Measurements from ENCODE around the gene EIF4H. TPM values are rescaled to one million over a fixed set of nuclear protein-coding genes. Genes with fewer than 3 reads are reported as not detected.
"Not testable (repeated sequence)": the region's sequence is repeated elsewhere in the genome, so short reads cannot be mapped to it uniquely, and the experiment has no call there.

EIF4H gene
- total and polyA plus RNA-seq, 2 experiments from 2014 or later: 228 to 305 TPM

- no peak overlapping the region for H3K4me3 ChIP-seq
- H3K4me1 ChIP-seq (ENCODE audit: insufficient read depth): no peaks in the 10 kb centered on the region
- H3K9me2 ChIP-seq (ENCODE audit: insufficient read depth): no peaks in the 10 kb centered on the region
- no peak for DNase-seq
- H2AFZ ChIP-seq: no peak overlapping the region
- no peaks in the 10 kb centered on the region for H3K9me3 ChIP-seq (ENCODE audit: low read depth)
- in situ Hi-C loops (cut with MboI): no loop called here
- no peaks in the 10 kb centered on the region for H4K20me1 ChIP-seq (ENCODE audit: insufficient read depth)
- H3K4me2 ChIP-seq (ENCODE audit: unreplicated experiment): no peak overlapping the region
- no peak overlapping the region for H3K27ac ChIP-seq
- H3K27me3 ChIP-seq (replicated peaks; ENCODE audit: insufficient read depth): no peaks in the 10 kb centered on the region
- peaks cover 38% of the 10 kb centered on the region for H3K36me3 ChIP-seq (ENCODE audit: low read depth)
- H3F3A ChIP-seq (ENCODE audit: insufficient read depth): peaks cover 13% of the 10 kb centered on the region
- TF ChIP-seq EZH2 (IDR thresholded peaks at IDR 0.05; ENCODE audit: insufficient read depth, poor library complexity, severe bottlenecking) (no peak), EZH2phosphoT487 (IDR thresholded peaks at IDR 0.05; ENCODE audit: insufficient read depth, low read depth) (no peak)
- H3K9ac ChIP-seq: no peak overlapping the region
- 98 to 99% methylated on average over 9 of the region's 9 CpGs for WGBS, 2 experiments (ENCODE audit: low coverage in 1 of 2, low lambda C conversion rate in 2 of 2, missing lambda C conversion rate in 2 of 2)
- peaks cover 32% of the 10 kb centered on the region for H3K79me2 ChIP-seq (ENCODE audit: insufficient read depth)
Observed at GRCh38 chr7:74197449-74198124, 23.4 kb downstream of the EIF4H start.

GRCh38 chr7:74199551-74200355, 25.6 kb downstream of the EIF4H start:
- no peak for DNase-seq
- no peaks in the 10 kb centered on the region for H4K20me1 ChIP-seq (ENCODE audit: insufficient read depth)
- H3K27me3 ChIP-seq (replicated peaks; ENCODE audit: insufficient read depth): no peaks in the 10 kb centered on the region
- peaks cover 13% of the 10 kb centered on the region for H3F3A ChIP-seq (ENCODE audit: insufficient read depth)
- H3K36me3 ChIP-seq (ENCODE audit: low read depth): peaks cover 19% of the 10 kb centered on the region
- H3K4me2 ChIP-seq (ENCODE audit: unreplicated experiment): no peak overlapping the region
- H3K9ac ChIP-seq: no peak overlapping the region
- TF ChIP-seq EZH2 (IDR thresholded peaks at IDR 0.05; ENCODE audit: insufficient read depth, poor library complexity, severe bottlenecking) (no peak), EZH2phosphoT487 (IDR thresholded peaks at IDR 0.05; ENCODE audit: insufficient read depth, low read depth) (no peak)
- no peak overlapping the region for H3K27ac ChIP-seq
- H2AFZ ChIP-seq: no peak overlapping the region
- no peaks in the 10 kb centered on the region; the same call in 1 of the 2 replicates for H3K4me1 ChIP-seq (ENCODE audit: insufficient read depth)
- H3K4me3 ChIP-seq: no peak overlapping the region
- H3K79me2 ChIP-seq (ENCODE audit: insufficient read depth): peaks cover 11% of the 10 kb centered on the region
- 89 to 90% methylated on average over 19 of the region's 19 CpGs for WGBS, 2 experiments (ENCODE audit: low coverage in 1 of 2, low lambda C conversion rate in 2 of 2, missing lambda C conversion rate in 2 of 2)
- in situ Hi-C loops (cut with MboI): no loop called here
- no peaks in the 10 kb centered on the region for H3K9me2 ChIP-seq (ENCODE audit: insufficient read depth)
- H3K9me3 ChIP-seq (ENCODE audit: low read depth): no peaks in the 10 kb centered on the region

- peaks cover 7% of the 10 kb centered on the region for H3F3A ChIP-seq (ENCODE audit: insufficient read depth)
- TF ChIP-seq EZH2phosphoT487 (IDR thresholded peaks at IDR 0.05; ENCODE audit: insufficient read depth, low read depth) (no peak), EZH2 (IDR thresholded peaks at IDR 0.05; ENCODE audit: insufficient read depth, poor library complexity, severe bottlenecking) (no peak)
- no peak overlapping the region for H3K27ac ChIP-seq
- H3K36me3 ChIP-seq (ENCODE audit: low read depth): 0 out of 2 replicates have a peak, but pooled peaks cover 7% of the 10 kb centered on the region
- H3K9me2 ChIP-seq (ENCODE audit: insufficient read depth): no peaks in the 10 kb centered on the region
- no peaks in the 10 kb centered on the region for H3K27me3 ChIP-seq (replicated peaks; ENCODE audit: insufficient read depth)
- H2AFZ ChIP-seq: no peak overlapping the region
- 15 to 20% methylated on average over 12 of the region's 12 CpGs for WGBS, 2 experiments (ENCODE audit: low coverage in 1 of 2, low lambda C conversion rate in 2 of 2, missing lambda C conversion rate in 2 of 2)
- no peak overlapping the region for H3K4me2 ChIP-seq (ENCODE audit: unreplicated experiment)
- no peaks in the 10 kb centered on the region for H3K79me2 ChIP-seq (ENCODE audit: insufficient read depth)
- peak; percentile 82 for DNase-seq
- no peak overlapping the region for H3K9ac ChIP-seq
- in situ Hi-C loops (cut with MboI): no loop called here
- H3K4me1 ChIP-seq (ENCODE audit: insufficient read depth): no peaks in the 10 kb centered on the region; the same call in 1 of the 2 replicates
- no peak overlapping the region for H3K4me3 ChIP-seq
- H3K9me3 ChIP-seq (ENCODE audit: low read depth): no peaks in the 10 kb centered on the region
- H4K20me1 ChIP-seq (ENCODE audit: insufficient read depth): no peaks in the 10 kb centered on the region
Observed at GRCh38 chr7:74202841-74203556, 28.8 kb downstream of the EIF4H start.

GRCh38 chr7:74203956-74204618, 29.9 kb downstream of the EIF4H start:
- H3K9me2 ChIP-seq (ENCODE audit: insufficient read depth): no peaks in the 10 kb centered on the region
- H3K9me3 ChIP-seq (ENCODE audit: low read depth): no peaks in the 10 kb centered on the region
- no peaks in the 10 kb centered on the region for H4K20me1 ChIP-seq (ENCODE audit: insufficient read depth)
- no peaks in the 10 kb centered on the region for H3K79me2 ChIP-seq (ENCODE audit: insufficient read depth)
- H3K9ac ChIP-seq: no peak overlapping the region
- H3K4me1 ChIP-seq (ENCODE audit: insufficient read depth): no peaks in the 10 kb centered on the region; the same call in 1 of the 2 replicates
- H3F3A ChIP-seq (ENCODE audit: insufficient read depth): peaks cover 7% of the 10 kb centered on the region
- H3K4me2 ChIP-seq (ENCODE audit: unreplicated experiment): no peak overlapping the region
- H3K27me3 ChIP-seq (replicated peaks; ENCODE audit: insufficient read depth): no peaks in the 10 kb centered on the region
- no peak for TF ChIP-seq EZH2 (IDR thresholded peaks at IDR 0.05; ENCODE audit: insufficient read depth, poor library complexity, severe bottlenecking)
- DNase-seq: no peak
- no peak overlapping the region for H2AFZ ChIP-seq
- no peak overlapping the region for H3K4me3 ChIP-seq
- in situ Hi-C loops (cut with MboI): no loop called here
- H3K36me3 ChIP-seq (ENCODE audit: low read depth): no peaks in the 10 kb centered on the region
- WGBS, 2 experiments (ENCODE audit: low coverage in 1 of 2, low lambda C conversion rate in 2 of 2, missing lambda C conversion rate in 2 of 2): 89 to 100% methylated on average over 1 of the region's 1 CpG
- no peak overlapping the region for H3K27ac ChIP-seq

- H3K4me3 ChIP-seq; H3K9ac ChIP-seq; H3K79me2 ChIP-seq (ENCODE audit: insufficient read depth); H3F3A ChIP-seq (ENCODE audit: insufficient read depth); H3K27me3 ChIP-seq (replicated peaks; ENCODE audit: insufficient read depth); DNase-seq; H3K9me3 ChIP-seq (ENCODE audit: low read depth); H3K36me3 ChIP-seq (ENCODE audit: low read depth); H2AFZ ChIP-seq; H4K20me1 ChIP-seq (ENCODE audit: insufficient read depth); H3K9me2 ChIP-seq (ENCODE audit: insufficient read depth); H3K4me1 ChIP-seq (ENCODE audit: insufficient read depth); H3K4me2 ChIP-seq (ENCODE audit: unreplicated experiment); in situ Hi-C loops (cut with MboI); H3K27ac ChIP-seq: not testable (repeated sequence)
- 86 to 90% methylated on average over 10 of the region's 10 CpGs for WGBS, 2 experiments (ENCODE audit: low coverage in 1 of 2, low lambda C conversion rate in 2 of 2, missing lambda C conversion rate in 2 of 2)
Observed at GRCh38 chr7:74206052-74206451, 31.9 kb downstream of the EIF4H start.
